ENCODE measurements around the gene ZNF823. TPM values are rescaled to one million over a fixed set of nuclear protein-coding genes. Genes with fewer than 3 reads are reported as not detected.

ZNF823 gene
- total and polyA plus RNA-seq, 2 of the 4 experiments (the other 2 are of a cell fraction) = 2.2 to 9.3 TPM

DNA sequence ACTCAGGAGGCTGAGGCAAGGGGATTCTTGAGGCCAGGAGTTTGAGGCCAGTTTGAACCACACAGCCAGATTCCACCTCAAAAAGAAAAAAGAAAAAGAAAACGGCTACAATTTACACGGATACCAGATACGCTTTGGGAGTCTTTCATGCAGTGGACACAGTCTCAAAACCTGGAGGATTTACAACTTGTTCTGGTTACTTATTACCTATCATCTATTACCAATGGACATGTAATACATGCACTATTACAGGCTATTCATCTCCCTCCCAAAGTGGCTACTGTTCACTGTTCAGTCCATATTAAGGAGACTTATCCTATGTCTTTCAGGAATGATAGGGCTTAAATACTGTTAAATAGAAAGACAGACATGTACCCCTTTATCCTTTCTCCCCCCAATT lies 33.3 kb downstream of the ZNF823 start:
- Histone ChIP-seq H3K9ac (ENCODE audit: low read depth, low read length) (no peak overlapping the region), H3K79me1 (ENCODE audit: low read depth in 1 of 2, low read length in 2 of 2) (no peaks in the 10 kb centered on the region), H2AFZ (replicated peaks; ENCODE audit: low read length, poor library complexity) (no peak overlapping the region), H3K56ac (ENCODE audit: extremely low read depth, insufficient read depth, low read length) (no peak overlapping the region), H2AK5ac (ENCODE audit: low read depth, low read length) (no peak overlapping the region), H3K4me1 (ENCODE audit: control insufficient read depth, insufficient read depth, low read length) (no peaks in the 10 kb centered on the region), H3K14ac (replicated peaks; ENCODE audit: low read depth, low read length) (no peak overlapping the region), H3K9me3 (ENCODE audit: control insufficient read depth, insufficient read depth, low read length) (no peaks in the 10 kb centered on the region), H4K8ac (ENCODE audit: low read depth in 2 of 2, low read length in 2 of 2) (no peak overlapping the region), H3K36me3 (ENCODE audit: control insufficient read depth, insufficient read depth, low read length) (no peaks in the 10 kb centered on the region), H3K27me3 (ENCODE audit: control insufficient read depth, insufficient read depth, low read length) (peaks cover 3% of the 10 kb centered on the region; the same call in 1 of the 2 replicates), H2BK5ac (ENCODE audit: low read depth, low read length, poor library complexity, severe bottlenecking) (no peak overlapping the region), H3K4me2 (ENCODE audit: low read depth, low read length) (no peak overlapping the region), H2AK9ac (replicated peaks; ENCODE audit: low read depth, low read length, poor library complexity) (no peak overlapping the region), H2BK20ac (ENCODE audit: low read depth, low read length) (no peak overlapping the region), H2BK15ac (ENCODE audit: low read depth, low read length) (no peak overlapping the region), H3K23ac (ENCODE audit: low read depth, low read length) (no peak overlapping the region), H3K4ac (ENCODE audit: low read depth, low read length) (no peak overlapping the region), H4K5ac (ENCODE audit: low read depth, low read length) (no peak overlapping the region), H3K18ac (ENCODE audit: low read depth, low read length) (no peak overlapping the region), H3K9me1 (ENCODE audit: insufficient read depth, low read length) (no peaks in the 10 kb centered on the region), H3K4me3 (ENCODE audit: insufficient read depth, low read depth, low read length) (no peak overlapping the region), H4K20me1 (ENCODE audit: insufficient read depth, low read length) (no peaks in the 10 kb centered on the region), H3K27ac (ENCODE audit: insufficient read depth, low read length) (no peak overlapping the region), H2BK120ac (ENCODE audit: low read depth, low read length) (no peak overlapping the region), H4K91ac (ENCODE audit: insufficient read depth, low read depth, low read length) (no peak overlapping the region)
- POLR2A ChIA-PET (ENCODE audit: unreplicated experiment) = no interaction called here
- CTCF ChIA-PET = no interaction called here
- intact Hi-C loops (cut with micrococcal nuclease) (no loop called here), dilution Hi-C loops (cut with HindIII; ENCODE audit: low sequenced_read_pairs, unreplicated experiment) (no loop called here), in situ Hi-C loops (cut with MboI; ENCODE audit: low sequenced_read_pairs) (no loop called here)
- ATAC-seq (ENCODE audit: low read depth) (no peak), DNase-seq (no peak)
- no CpG with 5 or more reads among the region's 3 CpGs for WGBS, 2 experiments (ENCODE audit: extremely low coverage in 2 of 2, insufficient read length in 1 of 2)
- no TSS peak for BruUV-seq (replicated peaks)
- TF ChIP-seq MAFK (IDR thresholded peaks at IDR 0.05; ENCODE audit: low read depth, low read length) (no peak), MAZ (IDR thresholded peaks at IDR 0.05; ENCODE audit: borderline replicate concordance, low read depth, low read length) (no peak), CEBPB (IDR thresholded peaks at IDR 0.05; ENCODE audit: low read depth, low read length) (no peak), BHLHE40 (IDR thresholded peaks at IDR 0.05; ENCODE audit: low read depth, low read length) (no peak), RCOR1 (IDR thresholded peaks at IDR 0.05; ENCODE audit: insufficient replicate concordance, low read length) (no peak)
- TF ChIP-seq, protein P1, sequence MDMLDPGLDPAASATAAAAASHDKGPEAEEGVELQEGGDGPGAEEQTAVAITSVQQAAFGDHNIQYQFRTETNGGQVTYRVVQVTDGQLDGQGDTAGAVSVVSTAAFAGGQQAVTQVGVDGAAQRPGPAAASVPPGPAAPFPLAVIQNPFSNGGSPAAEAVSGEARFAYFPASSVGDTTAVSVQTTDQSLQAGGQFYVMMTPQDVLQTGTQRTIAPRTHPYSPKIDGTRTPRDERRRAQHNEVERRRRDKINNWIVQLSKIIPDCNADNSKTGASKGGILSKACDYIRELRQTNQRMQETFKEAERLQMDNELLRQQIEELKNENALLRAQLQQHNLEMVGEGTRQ (IDR thresholded peaks at IDR 0.05; ENCODE audit: low read depth, low read length) = no peak
- TF ChIP-seq, protein P2, sequence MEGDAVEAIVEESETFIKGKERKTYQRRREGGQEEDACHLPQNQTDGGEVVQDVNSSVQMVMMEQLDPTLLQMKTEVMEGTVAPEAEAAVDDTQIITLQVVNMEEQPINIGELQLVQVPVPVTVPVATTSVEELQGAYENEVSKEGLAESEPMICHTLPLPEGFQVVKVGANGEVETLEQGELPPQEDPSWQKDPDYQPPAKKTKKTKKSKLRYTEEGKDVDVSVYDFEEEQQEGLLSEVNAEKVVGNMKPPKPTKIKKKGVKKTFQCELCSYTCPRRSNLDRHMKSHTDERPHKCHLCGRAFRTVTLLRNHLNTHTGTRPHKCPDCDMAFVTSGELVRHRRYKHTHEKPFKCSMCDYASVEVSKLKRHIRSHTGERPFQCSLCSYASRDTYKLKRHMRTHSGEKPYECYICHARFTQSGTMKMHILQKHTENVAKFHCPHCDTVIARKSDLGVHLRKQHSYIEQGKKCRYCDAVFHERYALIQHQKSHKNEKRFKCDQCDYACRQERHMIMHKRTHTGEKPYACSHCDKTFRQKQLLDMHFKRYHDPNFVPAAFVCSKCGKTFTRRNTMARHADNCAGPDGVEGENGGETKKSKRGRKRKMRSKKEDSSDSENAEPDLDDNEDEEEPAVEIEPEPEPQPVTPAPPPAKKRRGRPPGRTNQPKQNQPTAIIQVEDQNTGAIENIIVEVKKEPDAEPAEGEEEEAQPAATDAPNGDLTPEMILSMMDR (conservative IDR thresholded peaks at IDR 0.05; ENCODE audit: low read depth, low read length) = no peak
